GM12878 (cell line): ENCODE data around the gene OXTR. TPM values are rescaled to one million over a fixed set of nuclear protein-coding genes. Genes with fewer than 3 reads are reported as not detected.

ENCODE experiments used
- ATAC-seq: fragments of 200-7000 bp; cut with Tn5 transposase; 3 replicates; pipeline ENCODE4 v1.9.1; 2020; ENCODE audit warnings: mild to moderate bottlenecking, moderate library complexity
- BruUV-seq: library from RNA; stranded (reverse); fragments of 400-500 nt; replicated peaks from 2 replicates; lab custom pipeline; 2021; lab: Mats Ljungman, UMichigan
- CTCF ChIA-PET: fragments of 300-600 bp; sonication (Branson Sonifier 250); formaldehyde crosslinking; extraction: SDS; loops from one replicate; lab custom pipeline; 2021; ENCODE audit warnings: inconsistent platforms; lab: Yijun Ruan, JAX
- POLR2A ChIA-PET: fragments of 350-600 bp; formaldehyde crosslinking; extraction: SDS; loops from one replicate; lab custom pipeline; 2021; ENCODE audit warnings: inconsistent platforms; lab: Charles Lee
- RAD21 ChIA-PET: fragments of 300-600 bp; sonication (Branson Sonifier 250); formaldehyde crosslinking; loops from one replicate; lab custom pipeline; 2023; ENCODE audit warnings: antibody characterized with exemption; ENCODE audit not compliant: unreplicated experiment; lab: Charles Lee
- SMC1A ChIA-PET: fragments of 300-600 bp; sonication (Branson Sonifier 250); formaldehyde crosslinking; loops from one replicate; lab custom pipeline; 2023; ENCODE audit not compliant: unreplicated experiment, uncharacterized antibody; lab: Charles Lee
- DNase-seq: peaks from one replicate; pipeline ENCODE4 v3.0.0-alpha.2; 2011; ENCODE audit warnings: low read depth, low spot score
- FAIRE-seq: peaks from 3 replicates; lab custom pipeline; 2011; peaks lifted over from hg19 to GRCh38; lab: Jason Lieb, UNC
- H2AFZ ChIP-seq: 2 replicates; pipeline ENCODE4 v1.6.0; 2011; ENCODE audit warnings: low read depth, low read length, control low read depth; ENCODE audit not compliant: control insufficient read depth
- H3K27ac ChIP-seq: 2 replicates; pipeline ENCODE4 v1.5.1; 2011; ENCODE audit warnings: control low read depth; ENCODE audit not compliant: control insufficient read depth, insufficient read depth
- H3K27me3 ChIP-seq, 2 experiments: replicated peaks in 1 of 2; 2 replicates each; pipeline versions ENCODE4 v1.6.0 to v1.6.1; 2011; ENCODE audit warnings: low read length in 1 of 2; ENCODE audit not compliant: control insufficient read depth in 2 of 2, insufficient read depth in 2 of 2
- H3K36me3 ChIP-seq, 2 experiments: 2 replicates each; pipeline ENCODE4 v1.5.1; 2011; ENCODE audit warnings: low read length in 1 of 2; ENCODE audit not compliant: control insufficient read depth in 2 of 2, insufficient read depth in 2 of 2
- H3K4me1 ChIP-seq: 2 replicates; pipeline ENCODE4 v1.6.1; 2011; ENCODE audit warnings: mild to moderate bottlenecking, low read length, moderate library complexity, mixed read lengths; ENCODE audit not compliant: control insufficient read depth, insufficient read depth
- H3K4me2 ChIP-seq: 2 replicates; pipeline ENCODE4 v1.6.0; 2011; ENCODE audit warnings: control low read depth; ENCODE audit not compliant: control insufficient read depth, insufficient read depth
- H3K4me3 ChIP-seq: fragments of 200-600 bp; sonication (generic); 2 replicates; pipeline ENCODE4 v1.5.1; 2016
- H3K79me2 ChIP-seq: 2 replicates; pipeline ENCODE4 v1.6.0; 2011; ENCODE audit warnings: low read length; ENCODE audit not compliant: control insufficient read depth, insufficient read depth
- H3K9ac ChIP-seq: 2 replicates; pipeline ENCODE4 v1.8.0; 2011; ENCODE audit warnings: low read length, control low read depth, mixed read lengths; ENCODE audit not compliant: control insufficient read depth, insufficient read depth
- H3K9me3 ChIP-seq: replicated peaks from 3 replicates; pipeline ENCODE4 v1.5.1; 2011; ENCODE audit warnings: mild to moderate bottlenecking, low read length; ENCODE audit not compliant: control insufficient read depth, insufficient read depth
- H4K20me1 ChIP-seq: 2 replicates; pipeline ENCODE4 v1.6.0; 2011; ENCODE audit not compliant: control insufficient read depth, insufficient read depth
- BACH1 ChIP-seq: fragments of 450-650 bp; IDR thresholded peaks from 2 replicates; pipeline ENCODE4 v1.6.1; 2017; ENCODE audit warnings: mild to moderate bottlenecking, borderline replicate concordance
- ETV6 ChIP-seq, 2 experiments: fragments of 450-650 bp in 1 of 2; IDR thresholded peaks in 1 of 2; conservative IDR thresholded peaks in 1 of 2; 2 replicates each; pipeline ENCODE4 v1.6.1; 2014; ENCODE audit warnings: antibody characterized with exemption in 1 of 2, borderline replicate concordance in 1 of 2, low read depth in 1 of 2, mild to moderate bottlenecking in 1 of 2, moderate library complexity in 1 of 2
- JUNB ChIP-seq: IDR thresholded peaks from 2 replicates; pipeline ENCODE4 v1.6.1; 2016; ENCODE audit warnings: antibody characterized with exemption, mild to moderate bottlenecking
- KLF5 ChIP-seq: fragments of 450-650 bp; IDR thresholded peaks from 2 replicates; pipeline ENCODE4 v1.6.1; 2014; ENCODE audit warnings: mild to moderate bottlenecking; ENCODE audit not compliant: partially characterized antibody
- ZNF274 ChIP-seq: IDR thresholded peaks from one replicate; pipeline ENCODE4 v1.8.0; 2011; ENCODE audit not compliant: insufficient read length, insufficient read depth
- WGBS: methylation state at CpG from one replicate; pipeline ENCODE4 v1.1.6; 2016; ENCODE audit warnings: low lambda C conversion rate; ENCODE audit not compliant: insufficient replicate concordance, insufficient coverage; ENCODE audit errors: missing lambda C conversion rate; 5-methylcytosine and 5-hydroxymethylcytosine counted together
- in situ Hi-C: fragments of 300-500 bp; cut with MboI; formaldehyde crosslinking; loops from 9 replicates; pipeline ENCODE4 v1.14.3; 2018; ENCODE audit warnings: mixed read lengths
- intact Hi-C: fragments of 100-400 bp; cut with micrococcal nuclease; formaldehyde crosslinking; loops from one replicate; pipeline ENCODE4 v1.14.2; 2022; ENCODE audit not compliant: unreplicated experiment
- polyA plus RNA-seq, 11 experiments: library from polyadenylated mRNA; depleted of rRNA in 4 of 11; unstranded in 6 of 11; stranded (reverse) in 5 of 11; fragments of >200 nt; fragmentation: Nextera tagmentation in 4 of 11; fragmentation: Illumina TruSeq in 1 of 11; extraction: Ambion mirVana in 4 of 11; extraction: Trizol in 1 of 11; gene quantifications; 1 replicate in 1 of 11; 2 replicates in 10 of 11; pipeline versions ENCODE4 v1.2.1 to v1.2.3, GENCODE V29; 2011 to 2016; ENCODE audit warnings: inconsistent platforms in 2 of 11, missing spikeins in 2 of 11, low read depth in 1 of 11
- total RNA-seq, 4 experiments: library from RNA; depleted of rRNA in 3 of 4; stranded (reverse); fragments of >200 nt in 3 of 4; fragmentation: Illumina TruSeq in 1 of 4; extraction: Trizol in 1 of 4; gene quantifications; 2 replicates each; pipeline versions ENCODE4 v1.2.1 to v1.2.3, GENCODE V29; 2013 to 2021
- TF ChIP-seq, protein P1 (sequence below): fragments of 450-650 bp; IDR thresholded peaks from 2 replicates; pipeline ENCODE4 v1.6.1; 2016; ENCODE audit warnings: mild to moderate bottlenecking
- TF ChIP-seq, protein P2 (sequence below): IDR thresholded peaks from 2 replicates; pipeline ENCODE4 v1.6.1; 2012; ENCODE audit warnings: improper control_type of control experiment, low read depth, low read length; ENCODE audit not compliant: insufficient replicate concordance
- TF ChIP-seq, protein P3 (sequence below): IDR thresholded peaks from 2 replicates; pipeline ENCODE4 v1.6.1; 2012; ENCODE audit warnings: low read depth, low read length, improper control_type of control experiment
- TF ChIP-seq, protein P4 (sequence below): fragments of 450-650 bp; IDR thresholded peaks from 2 replicates; pipeline ENCODE4 v1.6.1; 2017; ENCODE audit warnings: mild to moderate bottlenecking

OXTR gene
- total and polyA plus RNA-seq, 10 of the 15 experiments (the other 5 are each of a cell fraction or from before 2014, with no cell fraction given), result 0.43 to 5.9 (median 2.6) TPM

DNA sequence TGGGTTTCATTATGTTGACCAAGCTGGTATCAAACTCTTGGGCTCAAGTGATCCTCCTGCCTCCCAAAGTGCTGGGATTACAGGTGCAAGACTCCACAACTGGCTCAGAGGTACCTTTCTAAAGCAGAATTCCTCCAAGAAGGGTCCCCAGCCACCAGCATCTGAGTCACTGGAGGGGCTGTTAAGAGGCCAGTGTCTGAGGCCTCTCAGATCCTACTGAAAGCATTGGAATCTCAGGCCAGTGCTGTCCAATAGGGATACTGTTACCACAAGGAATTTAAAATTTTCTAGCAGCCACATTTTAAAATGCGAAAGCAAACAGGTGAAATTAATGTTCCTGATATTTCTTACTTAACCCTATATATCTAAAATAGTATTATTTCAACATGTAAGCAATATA, 34.5 kb downstream of the OXTR start:
- H3K9ac ChIP-seq, result no peak overlapping the region
- 80% methylated on average over 1 of the region's 1 CpG for WGBS
- in situ Hi-C loops, result no loop called here
- no peak overlapping the region for H2AFZ ChIP-seq
- ATAC-seq, result no peak
- H3K4me2 ChIP-seq, result no peak overlapping the region
- no peaks in the 10 kb centered on the region for H3K9me3 ChIP-seq
- no peaks in the 10 kb centered on the region for H3K36me3 ChIP-seq
- intact Hi-C loops, result no loop called here
- FAIRE-seq, result no peak
- no peak for DNase-seq
- ChIA-PET CTCF (interaction anchor here (0.6 kb wide), 1 partner anchor 63 kb away, joined by 3 read pairs; no protein-coding TSS in a partner anchor), RAD21 (no interaction called here), SMC1A (no interaction called here), POLR2A (no interaction called here)
- H3K27ac ChIP-seq, result no peak overlapping the region
- H4K20me1 ChIP-seq, result no peaks in the 10 kb centered on the region
- H3K4me3 ChIP-seq, result no peak overlapping the region
- peaks cover 0 to 4% of the 10 kb centered on the region in 2 experiments; a peak in 1 of 4 replicates for H3K27me3 ChIP-seq
- H3K4me1 ChIP-seq, result no peaks in the 10 kb centered on the region
- BruUV-seq, result no TSS peak
- H3K79me2 ChIP-seq, result no peaks in the 10 kb centered on the region
- no peak for TF ChIP-seq KLF5
- no peak for TF ChIP-seq ZNF274
- TF ChIP-seq ETV6 (conservative IDR thresholded peaks at IDR 0.05 in 1 of 2, IDR thresholded peaks at IDR 0.05 in 1 of 2; ENCODE audit: borderline replicate concordance in 1 of 2, low read depth in 1 of 2), result no peak
- TF ChIP-seq, protein P1, sequence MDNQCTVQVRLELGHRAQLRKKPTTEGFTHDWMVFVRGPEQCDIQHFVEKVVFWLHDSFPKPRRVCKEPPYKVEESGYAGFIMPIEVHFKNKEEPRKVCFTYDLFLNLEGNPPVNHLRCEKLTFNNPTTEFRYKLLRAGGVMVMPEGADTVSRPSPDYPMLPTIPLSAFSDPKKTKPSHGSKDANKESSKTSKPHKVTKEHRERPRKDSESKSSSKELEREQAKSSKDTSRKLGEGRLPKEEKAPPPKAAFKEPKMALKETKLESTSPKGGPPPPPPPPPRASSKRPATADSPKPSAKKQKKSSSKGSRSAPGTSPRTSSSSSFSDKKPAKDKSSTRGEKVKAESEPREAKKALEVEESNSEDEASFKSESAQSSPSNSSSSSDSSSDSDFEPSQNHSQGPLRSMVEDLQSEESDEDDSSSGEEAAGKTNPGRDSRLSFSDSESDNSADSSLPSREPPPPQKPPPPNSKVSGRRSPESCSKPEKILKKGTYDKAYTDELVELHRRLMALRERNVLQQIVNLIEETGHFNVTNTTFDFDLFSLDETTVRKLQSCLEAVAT, result no peak
- TF ChIP-seq, protein P2, sequence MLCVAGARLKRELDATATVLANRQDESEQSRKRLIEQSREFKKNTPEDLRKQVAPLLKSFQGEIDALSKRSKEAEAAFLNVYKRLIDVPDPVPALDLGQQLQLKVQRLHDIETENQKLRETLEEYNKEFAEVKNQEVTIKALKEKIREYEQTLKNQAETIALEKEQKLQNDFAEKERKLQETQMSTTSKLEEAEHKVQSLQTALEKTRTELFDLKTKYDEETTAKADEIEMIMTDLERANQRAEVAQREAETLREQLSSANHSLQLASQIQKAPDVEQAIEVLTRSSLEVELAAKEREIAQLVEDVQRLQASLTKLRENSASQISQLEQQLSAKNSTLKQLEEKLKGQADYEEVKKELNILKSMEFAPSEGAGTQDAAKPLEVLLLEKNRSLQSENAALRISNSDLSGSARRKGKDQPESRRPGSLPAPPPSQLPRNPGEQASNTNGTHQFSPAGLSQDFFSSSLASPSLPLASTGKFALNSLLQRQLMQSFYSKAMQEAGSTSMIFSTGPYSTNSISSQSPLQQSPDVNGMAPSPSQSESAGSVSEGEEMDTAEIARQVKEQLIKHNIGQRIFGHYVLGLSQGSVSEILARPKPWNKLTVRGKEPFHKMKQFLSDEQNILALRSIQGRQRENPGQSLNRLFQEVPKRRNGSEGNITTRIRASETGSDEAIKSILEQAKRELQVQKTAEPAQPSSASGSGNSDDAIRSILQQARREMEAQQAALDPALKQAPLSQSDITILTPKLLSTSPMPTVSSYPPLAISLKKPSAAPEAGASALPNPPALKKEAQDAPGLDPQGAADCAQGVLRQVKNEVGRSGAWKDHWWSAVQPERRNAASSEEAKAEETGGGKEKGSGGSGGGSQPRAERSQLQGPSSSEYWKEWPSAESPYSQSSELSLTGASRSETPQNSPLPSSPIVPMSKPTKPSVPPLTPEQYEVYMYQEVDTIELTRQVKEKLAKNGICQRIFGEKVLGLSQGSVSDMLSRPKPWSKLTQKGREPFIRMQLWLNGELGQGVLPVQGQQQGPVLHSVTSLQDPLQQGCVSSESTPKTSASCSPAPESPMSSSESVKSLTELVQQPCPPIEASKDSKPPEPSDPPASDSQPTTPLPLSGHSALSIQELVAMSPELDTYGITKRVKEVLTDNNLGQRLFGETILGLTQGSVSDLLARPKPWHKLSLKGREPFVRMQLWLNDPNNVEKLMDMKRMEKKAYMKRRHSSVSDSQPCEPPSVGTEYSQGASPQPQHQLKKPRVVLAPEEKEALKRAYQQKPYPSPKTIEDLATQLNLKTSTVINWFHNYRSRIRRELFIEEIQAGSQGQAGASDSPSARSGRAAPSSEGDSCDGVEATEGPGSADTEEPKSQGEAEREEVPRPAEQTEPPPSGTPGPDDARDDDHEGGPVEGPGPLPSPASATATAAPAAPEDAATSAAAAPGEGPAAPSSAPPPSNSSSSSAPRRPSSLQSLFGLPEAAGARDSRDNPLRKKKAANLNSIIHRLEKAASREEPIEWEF, result no peak
- TF ChIP-seq BACH1, result no peak
- TF ChIP-seq JUNB, result no peak
- TF ChIP-seq, protein P3, sequence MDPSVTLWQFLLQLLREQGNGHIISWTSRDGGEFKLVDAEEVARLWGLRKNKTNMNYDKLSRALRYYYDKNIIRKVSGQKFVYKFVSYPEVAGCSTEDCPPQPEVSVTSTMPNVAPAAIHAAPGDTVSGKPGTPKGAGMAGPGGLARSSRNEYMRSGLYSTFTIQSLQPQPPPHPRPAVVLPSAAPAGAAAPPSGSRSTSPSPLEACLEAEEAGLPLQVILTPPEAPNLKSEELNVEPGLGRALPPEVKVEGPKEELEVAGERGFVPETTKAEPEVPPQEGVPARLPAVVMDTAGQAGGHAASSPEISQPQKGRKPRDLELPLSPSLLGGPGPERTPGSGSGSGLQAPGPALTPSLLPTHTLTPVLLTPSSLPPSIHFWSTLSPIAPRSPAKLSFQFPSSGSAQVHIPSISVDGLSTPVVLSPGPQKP, result no peak
- TF ChIP-seq, protein P4, sequence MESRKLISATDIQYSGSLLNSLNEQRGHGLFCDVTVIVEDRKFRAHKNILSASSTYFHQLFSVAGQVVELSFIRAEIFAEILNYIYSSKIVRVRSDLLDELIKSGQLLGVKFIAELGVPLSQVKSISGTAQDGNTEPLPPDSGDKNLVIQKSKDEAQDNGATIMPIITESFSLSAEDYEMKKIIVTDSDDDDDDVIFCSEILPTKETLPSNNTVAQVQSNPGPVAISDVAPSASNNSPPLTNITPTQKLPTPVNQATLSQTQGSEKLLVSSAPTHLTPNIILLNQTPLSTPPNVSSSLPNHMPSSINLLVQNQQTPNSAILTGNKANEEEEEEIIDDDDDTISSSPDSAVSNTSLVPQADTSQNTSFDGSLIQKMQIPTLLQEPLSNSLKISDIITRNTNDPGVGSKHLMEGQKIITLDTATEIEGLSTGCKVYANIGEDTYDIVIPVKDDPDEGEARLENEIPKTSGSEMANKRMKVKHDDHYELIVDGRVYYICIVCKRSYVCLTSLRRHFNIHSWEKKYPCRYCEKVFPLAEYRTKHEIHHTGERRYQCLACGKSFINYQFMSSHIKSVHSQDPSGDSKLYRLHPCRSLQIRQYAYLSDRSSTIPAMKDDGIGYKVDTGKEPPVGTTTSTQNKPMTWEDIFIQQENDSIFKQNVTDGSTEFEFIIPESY, result no peak
